COR-L47 (cell line): ENCODE measurements around the gene LRRC8B.
A peak's percentile ranks its signal among the peaks of the same experiment; 100 is the strongest.
"Not testable (repeated sequence)": the region's sequence is repeated elsewhere in the genome, so short reads cannot be mapped to it uniquely, and the experiment has no call there.

Experiments
- DNase-seq: peaks from one replicate; lab custom pipeline; 2025; lab: John Stamatoyannopoulos, UW

The LRRC8B gene

DNA sequence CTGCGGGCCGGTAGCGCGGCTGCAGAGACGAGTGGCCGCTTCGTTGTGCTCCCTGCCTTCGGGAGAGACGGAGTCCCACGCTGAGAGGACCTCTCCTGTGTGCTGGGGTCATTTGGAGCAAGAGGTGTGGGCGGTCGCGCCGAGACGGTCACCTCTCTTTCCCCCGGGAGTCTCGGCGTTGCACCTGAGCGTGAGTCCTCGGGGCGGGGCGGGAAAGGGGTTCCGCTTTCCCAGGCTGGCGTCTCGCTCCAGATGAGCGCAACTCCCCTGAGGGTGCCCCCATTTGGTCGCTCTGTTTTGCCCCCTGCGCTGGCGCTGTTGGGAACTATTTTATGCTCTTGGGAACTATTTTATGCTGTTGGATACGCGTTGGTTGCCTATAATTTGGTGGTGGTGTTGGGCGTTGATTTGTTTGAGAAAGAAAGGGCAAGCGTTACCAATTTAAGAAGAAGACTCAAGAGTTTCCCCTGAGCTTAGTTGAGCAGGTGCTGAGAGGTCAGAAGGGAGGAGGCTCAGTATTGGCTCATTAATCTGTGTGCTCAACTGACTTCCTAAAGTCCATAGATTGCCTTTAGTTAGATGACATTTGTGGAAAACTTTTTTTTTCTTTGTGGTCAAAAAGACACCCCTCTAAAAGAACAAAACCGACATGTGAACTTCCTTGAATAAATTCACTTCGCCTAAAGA is 683 bp downstream of the LRRC8B start:
- DNase-seq, result peak; percentile 75

DNA sequence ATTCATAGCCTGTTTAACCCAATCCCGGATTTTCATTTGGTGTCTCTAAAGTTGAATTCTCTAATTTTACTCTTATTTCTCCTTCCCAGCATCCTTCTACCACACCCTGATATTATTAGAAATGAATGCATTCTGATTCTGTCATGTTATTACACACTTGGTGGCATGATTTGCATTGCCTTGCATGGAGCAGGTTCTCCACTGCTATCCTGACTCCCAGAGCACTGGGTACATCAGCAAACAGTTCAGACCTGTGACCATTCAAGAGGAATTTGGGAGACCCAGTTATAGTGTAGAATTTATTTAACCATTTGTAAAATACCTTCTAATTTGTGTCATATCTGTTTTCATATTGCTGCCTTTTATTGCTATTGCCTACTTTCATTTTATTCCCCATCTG is 2.6 kb downstream of the LRRC8B start:
- DNase-seq, result no peak

DNA sequence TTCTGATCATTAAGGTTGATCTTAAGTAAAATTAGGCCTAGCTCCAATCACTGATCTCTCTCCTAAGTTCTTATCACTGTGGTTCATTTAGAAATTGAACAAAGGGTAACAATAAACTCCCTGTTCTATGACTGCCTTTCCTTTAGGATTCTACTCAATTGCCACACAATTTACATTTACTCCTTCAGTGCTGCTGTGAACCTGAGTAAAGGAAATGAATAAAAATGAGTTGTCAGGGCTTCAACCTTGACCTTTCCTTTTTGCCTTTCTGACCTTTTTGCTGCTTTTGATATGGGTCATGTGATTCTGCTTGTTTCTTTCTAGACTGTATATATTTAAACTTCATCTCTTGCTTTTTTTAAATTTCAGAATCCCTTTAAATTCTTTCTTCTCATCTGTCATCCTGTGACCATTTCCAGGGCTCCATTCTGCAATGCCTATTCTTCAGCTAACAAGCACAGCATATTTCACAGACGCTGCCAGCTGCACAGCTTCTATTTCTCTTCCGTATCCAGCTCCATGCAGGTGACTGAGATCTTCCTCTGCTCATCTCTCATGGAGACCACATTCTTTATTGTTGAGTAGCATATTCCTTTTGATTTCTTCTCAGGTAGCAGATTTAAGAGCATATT is 3.2 kb downstream of the LRRC8B start:
- no peak for DNase-seq

DNA sequence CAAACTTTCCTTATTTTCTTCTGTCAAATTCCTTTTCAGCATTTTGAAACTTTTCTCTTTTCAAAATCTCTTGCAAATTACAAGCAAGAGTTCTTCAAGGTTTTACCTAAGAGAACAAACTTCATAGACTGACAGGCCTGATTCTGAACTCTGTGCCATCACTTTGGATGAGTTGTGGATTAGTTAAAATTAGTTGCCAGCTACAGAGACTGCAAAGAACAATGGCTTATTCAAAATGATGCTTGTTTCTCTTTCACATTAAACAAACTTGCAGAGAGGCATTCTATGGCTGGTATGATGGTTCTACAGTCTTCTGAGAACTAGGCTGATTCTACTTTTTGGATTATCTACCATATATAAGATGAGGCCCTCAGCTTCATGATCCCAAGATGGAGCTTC is 3.8 kb downstream of the LRRC8B start:
- DNase-seq, result no peak

DNA sequence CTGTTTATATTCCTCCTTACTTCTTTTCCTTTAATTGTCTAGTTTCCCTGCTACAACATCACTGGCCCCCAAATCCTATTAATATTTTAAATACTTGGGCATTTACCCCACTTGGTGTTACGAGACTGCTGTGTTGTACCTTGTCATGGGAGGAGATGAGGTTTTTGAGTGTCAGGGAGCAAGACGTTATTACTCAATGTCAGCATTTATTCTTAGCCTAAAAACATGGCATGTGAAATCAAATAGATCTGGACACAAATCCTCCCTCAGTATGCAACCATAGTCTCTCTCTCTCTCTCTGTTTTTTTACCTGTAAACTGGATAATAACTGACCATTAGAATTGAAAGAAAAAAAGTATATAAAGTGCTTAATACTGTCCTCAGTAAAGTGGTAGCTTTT is 4.6 kb downstream of the LRRC8B start:
- no peak for DNase-seq

DNA sequence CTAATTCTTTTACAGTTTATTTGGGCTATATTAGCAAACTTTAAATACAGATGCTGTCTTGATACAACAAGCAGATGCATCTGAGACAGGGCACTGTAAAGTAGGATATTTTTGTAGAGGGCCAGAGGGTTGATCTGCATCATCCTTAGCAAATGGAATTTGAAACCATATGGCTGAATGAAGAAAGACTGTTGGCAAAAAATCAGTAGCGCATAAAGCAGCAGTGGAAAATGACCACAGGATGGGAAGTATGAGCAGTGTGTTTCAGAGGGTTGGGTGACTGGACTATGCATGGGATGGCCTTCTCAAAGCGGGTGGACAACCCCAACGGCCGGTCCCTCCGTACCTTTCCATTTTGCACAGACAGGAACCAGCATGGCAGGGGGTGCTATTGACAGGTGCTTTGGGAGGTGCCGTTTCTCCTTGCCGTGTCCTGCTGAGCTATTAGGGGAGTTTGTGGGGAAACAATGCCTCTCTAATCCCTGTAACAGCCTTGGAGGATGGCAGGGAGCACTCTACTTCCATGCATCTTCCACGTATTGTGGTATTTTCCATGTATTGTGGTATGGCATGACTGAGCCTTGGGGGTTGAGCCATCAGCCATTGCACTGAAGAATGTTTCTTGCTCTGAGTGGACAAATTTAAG is 5.9 kb downstream of the LRRC8B start:
- peak; percentile 59 for DNase-seq

DNA sequence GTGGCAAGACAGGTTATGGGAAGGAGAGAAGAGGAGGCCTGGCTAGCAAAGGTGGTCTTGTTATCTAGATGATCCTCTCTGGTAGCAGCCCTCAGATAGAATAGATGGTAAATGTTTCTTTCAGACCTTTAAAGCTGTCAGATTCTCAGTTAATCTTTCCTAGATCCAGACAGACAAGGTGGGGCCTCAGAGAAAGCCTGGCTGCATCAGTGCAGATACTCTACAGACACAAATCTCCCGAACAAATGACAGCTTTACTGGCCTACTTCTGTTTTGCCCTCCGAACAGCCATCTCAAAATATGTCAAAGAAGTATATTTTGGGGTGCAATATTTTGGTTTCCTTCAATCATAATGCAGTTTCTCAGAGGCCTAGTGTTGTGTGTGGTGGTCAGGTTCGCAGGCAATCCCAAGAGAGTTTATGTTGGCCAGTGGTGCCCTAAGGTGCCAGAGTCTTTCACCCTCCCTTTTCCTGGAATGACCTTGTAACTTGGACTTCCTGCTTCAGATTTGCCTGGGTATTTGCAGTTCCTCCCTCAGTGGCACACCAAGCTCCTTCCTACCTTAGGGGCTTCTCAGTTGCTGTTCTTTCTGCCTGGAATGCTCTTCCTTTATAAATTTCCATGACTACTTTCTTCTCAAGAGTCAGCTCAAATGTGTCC is 7.0 kb downstream of the LRRC8B start:
- no peak for DNase-seq

DNA sequence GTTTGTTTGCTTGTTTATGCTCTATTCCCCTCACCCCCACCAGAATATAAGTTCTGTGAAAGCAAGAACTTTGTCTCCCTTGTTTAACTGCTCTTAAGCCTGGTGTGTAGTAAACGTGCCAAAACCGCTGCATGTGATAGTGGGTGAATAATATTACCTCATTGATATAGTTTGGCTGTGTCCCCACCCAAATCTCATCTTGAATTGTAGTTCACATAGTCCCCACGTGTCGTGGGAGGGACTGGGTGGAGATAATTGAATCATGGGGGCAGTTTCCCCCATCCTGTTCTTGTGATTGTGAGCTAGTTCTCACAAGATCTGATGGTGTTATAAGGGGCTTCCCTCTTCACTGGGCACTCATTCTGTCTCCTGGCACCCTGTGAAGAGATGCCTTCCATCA is 7.6 kb downstream of the LRRC8B start:
- no peak for DNase-seq

DNA sequence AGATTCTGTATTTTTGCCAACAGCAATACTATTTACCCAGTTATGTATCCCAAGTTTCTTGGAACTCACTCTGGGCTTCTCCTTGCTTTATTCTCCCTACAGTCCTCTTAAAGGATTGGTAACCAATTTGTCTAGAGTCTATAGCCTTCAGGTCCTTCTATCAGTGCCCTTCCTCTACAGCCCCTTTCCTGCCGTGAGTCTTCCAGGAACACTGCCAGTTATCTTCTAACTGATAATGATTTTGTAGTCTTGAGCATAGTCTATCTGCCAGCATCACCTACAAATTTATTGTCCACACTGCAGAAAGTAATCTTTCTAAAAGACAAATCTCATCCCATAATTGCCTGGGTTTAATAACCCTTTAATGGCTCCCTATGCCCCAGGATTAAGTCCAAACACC is 8.2 kb downstream of the LRRC8B start:
- no peak for DNase-seq

DNA sequence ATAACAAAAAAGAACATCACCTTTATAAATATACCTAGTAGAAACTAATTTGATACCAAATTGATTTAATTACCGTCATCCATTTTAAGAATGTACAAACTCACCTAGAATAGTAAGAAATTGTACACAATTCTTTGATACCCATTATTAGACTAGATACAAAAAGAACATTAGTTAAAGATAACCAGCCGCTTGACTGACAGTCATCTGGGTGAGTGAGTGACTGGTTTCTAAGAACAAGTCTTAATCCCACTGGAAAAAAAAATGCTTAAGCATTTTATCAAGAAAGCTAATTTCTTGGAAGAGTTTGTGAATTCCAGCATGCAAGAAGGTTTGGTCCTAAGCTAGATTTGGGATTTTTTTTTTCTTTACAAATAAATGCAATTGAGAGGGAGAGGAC is 10.9 kb downstream of the LRRC8B start:
- DNase-seq, result no peak

DNA sequence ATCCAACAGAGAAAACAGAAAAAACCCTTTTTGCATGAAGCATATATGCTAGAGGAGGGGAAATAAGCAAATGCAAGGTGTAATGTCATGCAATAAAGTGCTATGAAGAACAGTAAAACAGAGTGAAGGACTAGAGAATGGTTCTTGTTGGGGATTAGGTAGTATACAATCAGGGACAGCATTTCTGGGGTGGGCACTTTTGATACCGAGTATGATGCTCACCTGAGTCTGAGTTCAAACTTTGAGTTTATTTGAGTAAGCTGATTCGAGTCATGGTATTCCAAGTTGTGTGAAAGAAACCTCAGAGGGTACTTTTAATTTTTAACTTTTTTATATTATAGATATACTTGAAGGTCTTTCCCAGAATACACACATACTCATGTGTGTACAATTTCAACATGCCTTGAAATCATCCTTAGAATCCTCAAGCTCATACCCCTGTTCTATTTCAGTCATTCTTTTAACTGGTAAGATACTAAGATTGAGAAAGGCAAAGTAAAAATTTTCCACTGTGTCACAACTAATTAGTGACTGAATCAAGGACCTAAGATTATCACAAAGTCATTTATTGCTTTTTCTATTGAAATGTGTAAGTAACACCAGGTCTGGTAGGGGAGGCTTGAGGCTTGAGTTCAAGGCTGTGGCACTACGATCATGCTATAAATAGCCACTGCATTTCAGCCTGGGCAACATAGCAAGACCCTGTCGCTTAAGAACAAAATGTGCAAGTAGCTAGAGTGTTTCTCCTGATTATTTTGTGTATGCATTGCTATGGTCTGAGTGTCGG is 12.1 kb downstream of the LRRC8B start:
- DNase-seq, result no peak

DNA sequence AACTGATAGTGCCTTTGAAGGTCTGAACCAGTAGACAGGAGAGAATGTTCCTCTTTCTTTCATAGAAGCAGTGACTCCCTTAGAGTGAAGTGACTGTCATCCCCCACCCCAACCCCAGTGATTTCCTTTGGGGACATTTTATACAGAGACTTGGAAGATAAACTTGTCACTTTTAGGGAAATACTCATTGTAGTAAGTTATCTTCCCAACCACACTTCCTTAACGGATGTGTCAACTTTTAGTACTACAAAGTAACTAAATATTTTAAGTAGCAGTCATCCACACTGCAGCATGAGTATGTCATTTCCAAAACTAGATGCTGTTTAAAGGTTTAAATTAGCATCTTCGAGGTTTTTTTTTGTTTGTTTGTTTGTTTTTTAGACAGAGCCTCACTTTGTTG is 13.7 kb downstream of the LRRC8B start:
- DNase-seq, result no peak

DNA sequence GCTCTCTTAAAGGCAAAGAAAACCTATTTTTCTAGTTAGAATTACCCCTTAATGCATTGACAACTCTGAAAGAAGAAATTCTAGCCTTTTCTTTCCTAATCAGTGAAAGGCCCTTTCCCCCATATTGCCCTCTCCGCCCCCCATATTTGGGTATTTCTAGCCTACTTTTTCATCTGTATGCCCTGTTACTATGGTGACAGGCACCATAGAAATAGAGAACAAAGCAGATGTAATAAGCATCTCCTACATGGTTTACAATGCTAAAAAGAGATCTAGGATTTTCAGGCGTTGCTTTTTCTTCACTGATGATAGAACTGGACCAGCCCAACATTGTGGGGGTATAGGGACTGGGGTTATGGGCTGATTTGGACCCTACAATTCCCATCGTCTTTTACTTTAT is 14.5 kb downstream of the LRRC8B start:
- no peak for DNase-seq

DNA sequence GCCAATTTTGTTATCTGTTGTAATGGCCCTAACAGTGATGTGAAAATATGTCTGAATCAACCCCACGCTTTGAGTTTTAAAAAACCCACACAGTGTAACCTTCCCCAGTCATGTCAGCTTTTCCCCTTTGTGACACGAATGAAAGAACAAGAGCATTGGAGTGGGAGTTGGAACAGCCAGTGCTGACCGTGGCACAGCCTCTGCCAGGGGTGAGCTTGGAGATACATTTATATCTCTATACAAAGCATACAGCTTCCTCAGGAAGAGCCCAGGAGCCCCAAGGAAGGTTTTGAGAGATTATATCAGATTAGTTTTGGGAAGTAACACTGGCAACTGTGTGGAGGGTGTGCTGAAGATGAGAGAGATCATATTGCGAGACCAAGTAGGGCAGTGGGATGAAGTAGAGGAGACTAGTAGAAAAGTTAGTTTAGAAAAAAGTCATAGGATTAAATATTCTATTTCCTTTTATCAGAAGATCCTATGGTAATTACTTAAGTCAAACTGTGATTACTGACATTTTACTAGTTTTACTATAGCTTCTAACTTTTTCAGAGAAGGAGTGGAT is 15.9 kb downstream of the LRRC8B start:
- no peak for DNase-seq

DNA sequence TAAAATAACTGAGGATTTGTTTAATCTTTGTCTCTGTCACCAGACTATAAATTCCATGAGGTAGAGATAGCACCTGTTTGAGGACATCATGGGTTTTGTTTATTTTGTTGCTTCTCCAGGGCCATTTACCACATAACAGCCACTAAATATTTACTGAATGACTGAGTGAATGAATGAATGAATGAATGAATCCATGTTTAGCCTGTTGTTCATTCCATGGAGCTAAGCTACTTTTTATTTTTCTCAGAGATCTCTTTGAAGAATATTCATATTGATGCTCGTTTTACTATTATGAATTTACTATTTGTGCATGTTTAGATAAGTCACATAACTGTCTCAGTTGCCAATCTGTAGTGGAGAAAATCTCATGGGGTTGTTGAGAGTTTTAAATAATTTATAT is 17.7 kb downstream of the LRRC8B start:
- no peak for DNase-seq

DNA sequence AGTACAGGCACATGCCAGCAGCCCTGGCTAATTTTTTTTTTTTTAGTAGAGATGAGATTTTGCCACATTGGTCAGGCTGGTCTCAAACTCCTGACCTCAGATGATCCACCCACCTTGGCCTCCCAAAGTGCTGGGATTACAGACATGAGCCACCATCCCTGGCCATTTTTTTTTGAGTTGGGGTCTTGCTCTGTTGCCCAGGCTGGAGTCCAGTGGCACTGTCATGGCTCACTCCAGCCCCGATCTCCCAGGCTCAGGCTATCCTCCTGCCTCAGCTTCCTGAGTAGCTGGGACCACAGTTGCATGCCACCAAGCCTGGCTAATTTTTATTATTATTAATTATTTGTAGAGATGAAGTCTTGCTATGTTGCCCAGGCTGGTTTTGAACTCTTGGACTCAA is 19.0 kb downstream of the LRRC8B start:
- DNase-seq, result not testable (repeated sequence)

DNA sequence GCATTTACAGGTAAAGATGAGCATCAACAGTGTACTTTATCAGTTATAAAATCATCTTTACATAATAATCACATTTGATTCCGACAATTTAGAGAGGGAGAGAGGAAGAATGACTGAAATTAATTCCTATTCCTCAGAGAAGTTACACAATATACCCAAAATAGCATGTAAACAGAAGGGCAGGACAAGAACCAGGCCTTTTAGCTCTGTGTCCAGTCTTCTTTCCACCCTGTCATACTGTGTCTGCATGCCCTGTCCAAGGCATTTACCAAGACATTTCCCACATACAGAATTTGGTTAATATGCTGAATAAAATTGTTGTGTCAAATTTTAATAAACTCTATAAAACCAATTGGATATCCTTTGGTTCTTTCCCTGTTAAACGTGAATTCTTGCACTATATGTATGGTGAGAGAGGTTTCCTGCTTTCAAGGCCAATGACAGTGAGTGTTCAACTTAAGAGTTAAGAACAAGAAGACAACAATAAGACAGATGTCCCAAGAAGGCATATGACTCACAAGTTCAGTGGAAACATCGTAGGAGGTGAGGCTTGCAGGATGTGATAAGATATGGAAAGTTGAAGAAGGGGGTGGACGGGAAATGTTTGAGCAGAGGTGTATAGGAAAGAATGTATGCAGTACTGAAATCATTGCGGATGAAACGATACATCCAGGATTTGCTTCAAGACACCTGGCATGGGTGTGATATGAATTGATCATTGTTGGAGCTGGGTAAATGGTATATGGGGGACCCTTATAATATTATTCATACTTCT is 20.8 kb downstream of the LRRC8B start:
- DNase-seq, result no peak

DNA sequence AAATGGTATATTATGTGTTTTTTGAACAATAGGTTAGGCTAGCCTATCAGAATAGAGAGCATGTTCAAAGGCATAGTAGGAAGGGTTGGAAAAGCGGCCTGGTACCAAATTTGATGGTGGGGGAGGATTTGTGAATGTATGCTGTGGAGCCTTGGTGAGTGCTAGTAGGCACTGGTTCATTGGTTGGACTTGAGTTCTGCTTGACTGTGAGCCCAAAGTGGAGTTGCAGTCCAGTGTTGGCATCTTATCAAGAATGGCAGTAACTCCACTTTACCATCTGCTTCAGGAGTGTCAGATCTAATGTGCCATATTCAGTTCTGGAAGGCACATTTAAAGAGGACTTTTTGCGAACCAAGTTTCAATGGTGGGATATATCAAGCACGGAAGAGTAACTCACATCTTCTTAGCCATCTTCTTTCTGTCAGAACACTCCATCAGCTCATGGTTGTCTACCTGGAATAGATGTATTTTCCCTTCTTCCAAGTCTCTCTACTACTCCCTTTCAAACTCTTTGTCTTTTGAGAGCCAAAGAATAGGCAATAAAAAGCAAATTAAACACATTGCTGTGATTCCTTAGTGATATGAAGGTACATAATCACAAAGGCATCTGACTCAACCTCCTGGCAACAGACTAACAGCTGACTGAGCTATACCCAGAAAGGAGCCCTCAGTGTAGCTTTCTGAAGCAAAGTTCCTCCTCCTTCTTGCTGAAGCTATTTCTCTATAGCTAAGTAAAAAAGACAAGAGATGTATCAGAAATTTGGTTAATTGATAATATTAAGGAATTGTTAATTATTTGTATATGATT is 21.7 kb downstream of the LRRC8B start:
- no peak for DNase-seq

DNA sequence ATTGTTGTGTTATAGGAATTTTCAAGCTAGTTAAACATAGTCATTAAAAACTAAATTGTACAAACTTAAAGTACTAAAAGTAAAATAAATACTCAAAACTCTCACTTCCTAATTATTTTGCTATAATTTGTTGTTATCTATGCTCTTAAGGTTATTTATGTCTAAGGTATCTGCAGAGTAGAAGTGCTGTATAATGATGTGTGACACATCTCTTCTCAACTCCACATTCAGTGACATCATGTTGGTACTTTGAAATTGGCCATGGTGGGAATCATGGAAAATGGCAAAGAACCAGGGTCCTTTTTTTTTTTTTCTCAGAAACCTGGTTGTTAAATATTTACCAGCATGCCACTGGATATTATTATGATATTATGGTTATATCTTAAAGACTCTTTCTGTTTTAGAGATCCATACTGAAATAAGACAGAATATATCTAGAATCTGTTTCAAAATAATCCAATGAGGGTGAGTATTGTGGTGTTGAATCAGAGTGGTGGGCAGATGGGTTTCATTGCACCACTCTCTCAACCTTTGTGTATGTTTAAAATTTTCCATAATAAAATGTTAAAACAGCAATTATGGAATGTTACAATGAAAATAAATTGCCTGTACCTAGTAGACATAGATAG is 22.4 kb downstream of the LRRC8B start:
- no peak for DNase-seq
